Activated CD4-positive, alpha-beta T cell treated with anti-CD3 and anti-CD28 coated beads for 1 hour (primary cell): ENCODE data around the gene LGI4.

ENCODE experiments used
- DNase-seq: peaks from one replicate; pipeline ENCODE4 v3.0.0-alpha.2; 2020

The LGI4 gene

DNA sequence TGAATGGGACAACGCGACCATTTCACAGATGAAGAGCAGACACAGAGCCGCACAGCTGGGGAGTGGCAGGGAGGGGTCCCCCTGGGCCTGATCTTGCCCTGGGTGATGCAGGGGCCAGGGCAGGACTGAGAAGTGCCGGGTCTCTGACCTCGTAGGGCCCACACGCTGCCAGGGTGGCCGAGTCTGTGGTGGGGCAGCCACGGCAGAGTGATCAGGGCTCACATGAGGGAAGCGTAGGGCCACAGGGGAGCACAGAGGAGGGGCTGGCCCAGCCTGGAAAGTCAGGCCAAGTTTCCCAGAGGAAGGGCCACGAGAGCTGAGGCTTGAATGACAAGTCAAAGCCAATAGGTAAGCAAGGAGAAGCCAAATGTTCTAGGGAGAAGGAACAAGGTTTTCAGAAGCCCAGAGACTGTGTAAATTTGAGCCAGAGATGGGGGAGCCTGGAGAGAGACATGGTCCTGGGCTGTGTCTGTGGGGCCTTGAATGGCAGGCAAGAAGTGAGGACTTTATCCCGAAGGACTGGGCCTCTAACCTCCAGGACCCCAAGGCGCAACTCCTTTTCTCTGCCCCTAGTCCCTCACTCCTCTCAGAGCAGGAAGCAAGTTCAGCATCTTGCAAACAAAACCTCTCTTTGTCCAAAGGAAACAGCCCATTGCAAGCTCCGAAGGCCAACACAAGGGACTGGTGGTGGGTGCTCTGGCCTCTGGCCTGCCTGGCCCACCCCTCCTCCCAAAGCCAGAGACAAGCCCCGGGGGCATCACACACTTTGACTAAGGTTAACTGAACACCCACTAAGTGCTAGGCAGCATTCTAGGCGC lies 51.0 kb downstream of the LGI4 start:
- no peak for DNase-seq

DNA sequence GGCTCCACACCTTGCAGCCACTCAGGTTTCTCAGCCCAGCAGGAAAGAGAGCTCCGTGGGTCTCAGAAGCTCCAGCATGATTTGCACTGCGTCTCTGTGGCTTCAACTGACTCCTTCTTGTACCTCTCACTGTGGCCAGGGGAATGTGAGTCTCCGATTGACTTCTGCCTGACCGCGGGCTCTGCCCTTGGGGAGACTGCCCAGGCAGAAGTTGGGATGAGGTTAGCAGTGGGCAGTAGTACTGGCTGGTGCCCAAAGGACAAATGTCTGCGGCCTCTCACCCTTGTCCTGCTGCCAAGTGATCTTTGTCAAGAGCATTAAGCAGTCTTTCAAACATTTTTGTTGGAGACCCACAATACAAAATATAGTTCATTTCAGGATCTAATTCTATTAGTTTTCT lies 53.7 kb downstream of the LGI4 start:
- DNase-seq = no peak

- DNase-seq = no peak
Observed at GRCh38 chr19:35080613-35081170, 54.2 kb downstream of the LGI4 start.

GRCh38 chr19:35079826-35080225 lies 55.0 kb downstream of the LGI4 start:
- no peak for DNase-seq

DNA sequence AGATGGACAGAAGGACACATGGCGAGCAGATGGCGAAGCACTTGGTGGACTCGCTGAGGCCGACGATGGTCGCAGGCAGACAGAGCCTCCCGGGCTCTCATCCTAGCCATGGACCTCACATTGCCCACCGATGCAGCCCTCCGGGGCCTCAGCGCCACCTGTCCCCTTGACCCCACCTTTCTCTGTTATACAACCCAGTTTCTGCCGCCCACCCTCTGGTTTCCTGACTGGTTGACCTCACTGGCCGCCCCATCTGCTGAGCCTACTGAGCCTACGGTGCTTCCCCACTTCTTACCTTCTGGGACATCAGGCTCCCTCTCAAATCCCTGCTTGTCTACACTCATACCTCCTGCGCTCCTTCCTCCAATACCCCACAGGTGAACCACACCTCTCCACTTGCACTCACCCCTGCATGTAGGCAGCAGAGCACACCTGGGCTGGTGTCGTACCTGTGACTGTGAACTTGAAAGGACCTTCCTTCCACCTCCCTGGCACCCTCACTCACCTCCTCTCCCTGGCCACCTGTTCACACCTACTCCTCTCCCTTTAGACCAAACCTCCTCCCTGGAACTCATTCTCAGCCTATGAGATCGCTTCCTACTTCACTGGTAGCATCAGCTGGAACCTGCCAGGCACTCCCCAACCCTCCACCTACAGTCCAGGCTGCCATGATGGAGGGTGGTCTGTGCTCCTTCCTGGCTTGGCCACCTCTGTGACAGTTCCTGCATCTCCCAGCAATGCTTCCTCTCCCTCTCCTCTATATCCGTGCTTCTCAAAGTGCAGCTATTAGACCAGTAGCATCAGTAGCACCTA lies 57.2 kb downstream of the LGI4 start:
- DNase-seq = no peak

DNA sequence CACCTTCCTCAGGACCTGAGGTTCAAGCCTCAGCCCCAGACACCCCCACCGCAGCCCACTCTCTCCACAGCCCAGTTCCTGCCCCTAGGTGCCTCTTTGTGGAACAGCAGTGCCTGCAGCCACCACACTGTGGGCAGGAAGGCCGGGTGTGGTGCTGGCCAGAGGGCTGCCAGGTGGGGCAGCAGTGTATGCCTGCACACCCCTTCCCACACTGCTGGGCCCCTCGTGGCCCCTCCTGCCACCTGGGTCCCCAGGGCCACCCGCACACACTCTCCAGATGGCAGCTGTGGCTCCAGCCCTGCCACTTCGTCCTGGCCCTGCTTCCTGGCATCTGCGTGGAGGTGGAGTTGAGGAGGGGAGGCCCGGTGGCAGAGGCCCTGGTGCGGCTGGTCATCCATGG lies 58.2 kb downstream of the LGI4 start:
- no peak for DNase-seq

DNA sequence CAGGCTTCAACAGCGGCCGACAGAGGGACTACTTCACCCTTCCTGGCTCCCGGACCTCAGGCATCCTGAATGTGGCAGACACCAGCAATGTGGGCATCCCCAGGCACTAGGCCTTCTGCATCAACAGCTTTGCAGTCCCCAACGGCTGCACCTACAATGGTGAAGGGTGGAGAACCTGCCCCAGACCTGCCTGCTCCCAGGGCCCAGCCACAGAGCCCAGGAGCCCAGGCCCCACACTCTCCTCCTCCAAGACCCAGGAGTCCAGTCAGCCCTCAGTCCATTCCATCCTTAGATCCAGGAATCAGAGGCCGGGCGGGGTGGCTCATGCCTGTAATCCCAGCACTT lies 58.9 kb downstream of the LGI4 start:
- no peak for DNase-seq

- DNase-seq = no peak
Observed at GRCh38 chr19:35075202-35076025, 59.4 kb downstream of the LGI4 start.
